ENCODE measurements around the gene RAPGEF4.

The RAPGEF4 gene

GRCh38 chr2:172996387-172996961 is 260.8 kb downstream of the RAPGEF4 start:
- H3K9ac ChIP-seq, result no peak overlapping the region
- no peaks in the 10 kb centered on the region for H3K36me3 ChIP-seq (ENCODE audit: insufficient read depth)
- no peak overlapping the region for H3K4me3 ChIP-seq (IDR thresholded peaks at IDR 0.05; ENCODE audit: insufficient read depth, low read depth, low read length)
- no peak overlapping the region for H3K27ac ChIP-seq
- H3K27me3 ChIP-seq (ENCODE audit: insufficient read depth, low read depth), result no peaks in the 10 kb centered on the region
- no peak for TF ChIP-seq CTCF (conservative IDR thresholded peaks at IDR 0.05; ENCODE audit: low read depth, low read length)
- no peaks in the 10 kb centered on the region for H4K20me1 ChIP-seq (ENCODE audit: insufficient read depth)
- H2AFZ ChIP-seq (ENCODE audit: low read depth), result no peak overlapping the region
- no peak overlapping the region for H3K4me2 ChIP-seq
- H3K79me2 ChIP-seq (ENCODE audit: insufficient read depth, low read depth), result no peaks in the 10 kb centered on the region
- no peaks in the 10 kb centered on the region for H3K4me1 ChIP-seq (ENCODE audit: low read depth, poor library complexity, severe bottlenecking)

DNA sequence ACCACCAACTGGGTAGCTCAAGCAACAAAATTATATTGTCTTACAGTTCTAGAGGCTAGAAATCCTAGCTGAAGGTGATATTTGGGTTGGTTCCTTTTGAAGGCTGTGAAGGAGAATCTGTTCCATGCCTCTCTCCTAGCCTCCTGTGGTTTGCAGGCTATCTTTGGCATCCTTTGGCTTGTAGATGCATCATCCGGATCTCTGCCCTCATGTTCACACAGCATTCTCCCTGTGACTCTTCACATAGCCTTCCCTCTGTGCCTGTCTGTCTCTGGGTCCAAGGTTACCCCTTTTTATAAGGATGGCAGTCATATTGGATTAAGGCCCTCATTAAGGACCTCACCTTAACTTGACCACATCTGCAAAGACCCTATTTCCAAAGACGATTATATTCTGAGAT is 261.4 kb downstream of the RAPGEF4 start:
- no peak for TF ChIP-seq CTCF (conservative IDR thresholded peaks at IDR 0.05; ENCODE audit: low read depth, low read length)
- H3K36me3 ChIP-seq (ENCODE audit: insufficient read depth), result no peaks in the 10 kb centered on the region
- H3K27me3 ChIP-seq (ENCODE audit: insufficient read depth, low read depth), result no peaks in the 10 kb centered on the region
- no peak overlapping the region for H3K27ac ChIP-seq
- no peaks in the 10 kb centered on the region for H3K79me2 ChIP-seq (ENCODE audit: insufficient read depth, low read depth)
- no peak overlapping the region for H3K4me3 ChIP-seq (IDR thresholded peaks at IDR 0.05; ENCODE audit: insufficient read depth, low read depth, low read length)
- H3K9ac ChIP-seq, result no peak overlapping the region
- no peaks in the 10 kb centered on the region for H4K20me1 ChIP-seq (ENCODE audit: insufficient read depth)
- no peak overlapping the region for H2AFZ ChIP-seq (ENCODE audit: low read depth)
- H3K4me2 ChIP-seq, result no peak overlapping the region
- H3K4me1 ChIP-seq (ENCODE audit: low read depth, poor library complexity, severe bottlenecking), result no peaks in the 10 kb centered on the region

DNA sequence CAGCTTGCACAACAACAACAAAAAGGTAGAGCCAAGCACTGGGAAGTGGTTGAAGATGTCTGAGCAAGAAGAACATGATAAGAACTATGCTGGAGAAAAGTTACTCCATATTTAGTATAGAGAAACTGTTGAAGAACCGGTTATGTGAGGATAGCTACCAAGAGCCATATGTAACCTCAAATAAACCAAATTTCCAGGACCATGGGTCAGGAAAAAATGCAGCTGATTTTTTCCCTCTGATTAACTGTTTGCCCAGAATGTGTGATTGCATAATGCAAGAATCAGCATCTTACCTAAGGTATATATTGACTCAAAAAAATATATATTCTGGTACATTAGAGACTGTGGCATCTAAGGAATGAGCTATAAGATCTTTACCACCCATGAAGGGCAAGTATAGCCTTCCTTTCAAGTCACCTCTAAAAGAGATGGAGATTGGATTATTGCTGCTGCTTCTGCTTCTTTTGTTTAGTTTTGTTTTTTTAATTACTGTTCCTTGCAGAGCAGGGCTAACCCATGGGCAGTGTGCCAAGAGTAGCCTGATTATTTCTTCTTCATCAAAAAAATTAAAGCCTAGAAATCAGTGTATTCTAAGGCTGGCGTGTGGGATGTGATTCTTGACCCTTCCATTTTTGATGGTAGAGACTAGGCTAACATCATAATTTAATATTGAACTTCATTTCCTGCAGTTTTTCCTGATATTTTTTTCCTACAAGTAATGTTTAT is 263.1 kb downstream of the RAPGEF4 start:
- H3K4me3 ChIP-seq (IDR thresholded peaks at IDR 0.05; ENCODE audit: insufficient read depth, low read depth, low read length), result no peak overlapping the region
- no peak overlapping the region for H3K27ac ChIP-seq
- no peaks in the 10 kb centered on the region for H3K36me3 ChIP-seq (ENCODE audit: insufficient read depth)
- no peak overlapping the region for H3K9ac ChIP-seq
- H3K27me3 ChIP-seq (ENCODE audit: insufficient read depth, low read depth), result no peaks in the 10 kb centered on the region
- no peaks in the 10 kb centered on the region for H3K79me2 ChIP-seq (ENCODE audit: insufficient read depth, low read depth)
- H3K4me2 ChIP-seq, result no peak overlapping the region
- H4K20me1 ChIP-seq (ENCODE audit: insufficient read depth), result no peaks in the 10 kb centered on the region
- TF ChIP-seq CTCF (conservative IDR thresholded peaks at IDR 0.05; ENCODE audit: low read depth, low read length), result no peak
- no peak overlapping the region for H2AFZ ChIP-seq (ENCODE audit: low read depth)
- H3K4me1 ChIP-seq (ENCODE audit: low read depth, poor library complexity, severe bottlenecking), result no peaks in the 10 kb centered on the region

- no peak overlapping the region for H3K9ac ChIP-seq
- H3K27me3 ChIP-seq (ENCODE audit: insufficient read depth, low read depth), result no peaks in the 10 kb centered on the region
- H4K20me1 ChIP-seq (ENCODE audit: insufficient read depth), result no peaks in the 10 kb centered on the region
- no peak overlapping the region for H3K27ac ChIP-seq
- H3K4me3 ChIP-seq (IDR thresholded peaks at IDR 0.05; ENCODE audit: insufficient read depth, low read depth, low read length), result no peak overlapping the region
- H2AFZ ChIP-seq (ENCODE audit: low read depth), result no peak overlapping the region
- no peaks in the 10 kb centered on the region for H3K79me2 ChIP-seq (ENCODE audit: insufficient read depth, low read depth)
- H3K4me1 ChIP-seq (ENCODE audit: low read depth, poor library complexity, severe bottlenecking), result no peaks in the 10 kb centered on the region
- TF ChIP-seq CTCF (conservative IDR thresholded peaks at IDR 0.05; ENCODE audit: low read depth, low read length), result no peak
- no peak overlapping the region for H3K4me2 ChIP-seq
- no peaks in the 10 kb centered on the region for H3K36me3 ChIP-seq (ENCODE audit: insufficient read depth)
Measured at GRCh38 chr2:172999641-173000386, 264.2 kb downstream of the RAPGEF4 start.

All from KMS-11 (cell line).